HEK293 (cell line): ENCODE measurements around the gene PPM1E.

Source experiments
- CTCF ChIA-PET: fragments of 350-600 bp; formaldehyde crosslinking; extraction: SDS; loops from one replicate; lab custom pipeline; 2021; ENCODE audit warnings: antibody characterized with exemption; lab: Yijun Ruan, JAX
- POLR2A ChIA-PET: fragments of 300-600 bp; formaldehyde crosslinking; extraction: SDS; loops from one replicate; lab custom pipeline; 2020; ENCODE audit warnings: antibody characterized with exemption, inconsistent platforms; lab: Yijun Ruan, JAX
- H3K27ac ChIP-seq: fragments of 200-500 bp; sonication (Bioruptor generic); 2 replicates; pipeline ENCODE4 v1.5.1; 2014; ENCODE audit warnings: low read depth, low read length, control low read depth, inconsistent platforms; ENCODE audit errors: extremely low read depth
- H3K36me3 ChIP-seq, 2 experiments: fragments of 200-500 bp in 1 of 2; sonication (Bioruptor generic) in 1 of 2; 1 replicate in 1 of 2; 2 replicates in 1 of 2; pipeline ENCODE4 v1.5.1; 2014 to 2017; ENCODE audit warnings: inconsistent platforms in 2 of 2, low read length in 2 of 2; ENCODE audit not compliant: control insufficient read depth in 2 of 2, insufficient read depth in 1 of 2
- H3K4me1 ChIP-seq: fragments of 200-500 bp; sonication (Bioruptor generic); 2 replicates; pipeline ENCODE4 v1.5.1; 2014; ENCODE audit warnings: mild to moderate bottlenecking, low read length, inconsistent platforms; ENCODE audit not compliant: control insufficient read depth, insufficient read depth
- H3K4me3 ChIP-seq: 2 replicates; pipeline ENCODE4 v1.5.1; 2011; ENCODE audit warnings: low read depth, mild to moderate bottlenecking, control low read depth, low read length, moderate library complexity
- H3K9me3 ChIP-seq: fragments of 200-500 bp; sonication (Bioruptor generic); 2 replicates; pipeline ENCODE4 v1.5.1; 2014; ENCODE audit warnings: low read depth, low read length, inconsistent platforms; ENCODE audit not compliant: control insufficient read depth, insufficient read depth
- GLIS1 ChIP-seq: fragments of 450-650 bp; formaldehyde crosslinking; IDR thresholded peaks from 2 replicates; pipeline ENCODE4 v1.5.1; 2016; ENCODE audit warnings: missing biosample characterization, missing genetic modification characterization
- HOXC10 ChIP-seq: sonication (generic); formaldehyde crosslinking; IDR thresholded peaks from 2 replicates; pipeline ENCODE4 v1.8.1; 2023; ENCODE audit warnings: mild to moderate bottlenecking, missing genetic modification reagents
- SETDB1 ChIP-seq: IDR thresholded peaks from one replicate; pipeline ENCODE4 v1.6.1; 2017; ENCODE audit warnings: mild to moderate bottlenecking, low read length, moderate library complexity, mixed read lengths; ENCODE audit not compliant: insufficient read length
- TCF7L2 ChIP-seq: IDR thresholded peaks from 2 replicates; pipeline ENCODE4 v1.6.1; 2011; ENCODE audit warnings: low read depth, mild to moderate bottlenecking, inconsistent platforms, low read length, moderate library complexity, borderline replicate concordance
- TRIM28 ChIP-seq: IDR thresholded peaks from 2 replicates; pipeline ENCODE4 v1.6.1; 2011; ENCODE audit warnings: low read length, control low read depth, borderline replicate concordance
- YY1 ChIP-seq: fragments of 450-650 bp; formaldehyde crosslinking; IDR thresholded peaks from 2 replicates; pipeline ENCODE4 v1.5.1; 2018; ENCODE audit warnings: missing biosample characterization, missing genetic modification characterization
- YY2 ChIP-seq: fragments of 450-650 bp; formaldehyde crosslinking; IDR thresholded peaks from 2 replicates; pipeline ENCODE4 v1.5.1; 2016; ENCODE audit warnings: missing biosample characterization, missing genetic modification characterization
- ZBTB48 ChIP-seq: fragments of 450-650 bp; formaldehyde crosslinking; IDR thresholded peaks from 2 replicates; pipeline ENCODE4 v1.5.1; 2016; ENCODE audit warnings: missing biosample characterization, missing genetic modification characterization
- ZNF169 ChIP-seq: fragments of 450-650 bp; formaldehyde crosslinking; IDR thresholded peaks from 2 replicates; pipeline ENCODE4 v1.5.1; 2016; ENCODE audit warnings: missing biosample characterization, missing genetic modification characterization
- ZNF2 ChIP-seq: fragments of 450-650 bp; formaldehyde crosslinking; IDR thresholded peaks from 2 replicates; pipeline ENCODE4 v1.5.1; 2016; ENCODE audit warnings: missing biosample characterization, missing genetic modification characterization
- ZNF223 ChIP-seq: fragments of 450-650 bp; formaldehyde crosslinking; IDR thresholded peaks from 2 replicates; pipeline ENCODE4 v1.5.1; 2016; ENCODE audit warnings: missing biosample characterization, missing genetic modification characterization
- ZNF423 ChIP-seq: fragments of 450-650 bp; formaldehyde crosslinking; IDR thresholded peaks from 2 replicates; pipeline ENCODE4 v1.5.1; 2016; ENCODE audit warnings: missing biosample characterization, missing genetic modification characterization
- ZNF521 ChIP-seq: fragments of 450-650 bp; formaldehyde crosslinking; IDR thresholded peaks from 2 replicates; pipeline ENCODE4 v1.5.1; 2017; ENCODE audit warnings: missing biosample characterization, mild to moderate bottlenecking, missing genetic modification characterization
- ZNF549 ChIP-seq: fragments of 450-650 bp; IDR thresholded peaks from 2 replicates; pipeline ENCODE4 v1.5.1; 2018; ENCODE audit warnings: missing biosample characterization, missing genetic modification characterization, mild to moderate bottlenecking, inconsistent platforms, moderate library complexity
- ZNF555 ChIP-seq: fragments of 450-650 bp; formaldehyde crosslinking; conservative IDR thresholded peaks from 2 replicates; pipeline ENCODE4 v1.5.1; 2017; ENCODE audit warnings: missing biosample characterization, mild to moderate bottlenecking, missing genetic modification characterization, inconsistent platforms
- ZNF561 ChIP-seq: fragments of 450-650 bp; IDR thresholded peaks from 2 replicates; pipeline ENCODE4 v1.5.1; 2018; ENCODE audit warnings: missing biosample characterization, missing genetic modification characterization, borderline replicate concordance
- ZNF571 ChIP-seq: fragments of 450-650 bp; formaldehyde crosslinking; IDR thresholded peaks from 2 replicates; pipeline ENCODE4 v1.5.0; 2017; ENCODE audit warnings: missing biosample characterization, missing genetic modification characterization
- ZNF654 ChIP-seq: fragments of 450-650 bp; formaldehyde crosslinking; IDR thresholded peaks from 2 replicates; pipeline ENCODE4 v1.5.1; 2016; ENCODE audit warnings: low read depth, missing biosample characterization, missing genetic modification characterization
- ZNF658 ChIP-seq: fragments of 450-650 bp; formaldehyde crosslinking; IDR thresholded peaks from 2 replicates; pipeline ENCODE4; 2016; ENCODE audit warnings: missing biosample characterization, missing genetic modification characterization
- ZNF677 ChIP-seq: fragments of 450-650 bp; IDR thresholded peaks from 2 replicates; pipeline ENCODE4 v1.5.0; 2018; ENCODE audit warnings: missing biosample characterization, mild to moderate bottlenecking, missing genetic modification characterization, moderate library complexity
- ZNF768 ChIP-seq: fragments of 450-650 bp; formaldehyde crosslinking; IDR thresholded peaks from 2 replicates; pipeline ENCODE4 v1.5.1; 2018; ENCODE audit warnings: missing biosample characterization, mild to moderate bottlenecking, missing genetic modification characterization
- TF ChIP-seq, protein P1 (sequence below): fragments of 450-650 bp; formaldehyde crosslinking; IDR thresholded peaks from 2 replicates; pipeline ENCODE4 v1.5.1; 2017; ENCODE audit warnings: missing biosample characterization, missing genetic modification characterization
- TF ChIP-seq, protein P2 (sequence below): fragments of 450-650 bp; formaldehyde crosslinking; IDR thresholded peaks from 2 replicates; pipeline ENCODE4 v1.5.1; 2016; ENCODE audit warnings: missing biosample characterization, missing genetic modification characterization
- TF ChIP-seq, protein P3 (sequence below): fragments of 450-650 bp; formaldehyde crosslinking; optimal IDR thresholded peaks from 2 replicates; pipeline ENCODE3; 2016; ENCODE audit warnings: missing biosample characterization, mild to moderate bottlenecking, missing genetic modification characterization
- TF ChIP-seq, protein P4 (sequence below): fragments of 450-650 bp; formaldehyde crosslinking; IDR thresholded peaks from 2 replicates; pipeline ENCODE4 v1.5.1; 2017; ENCODE audit warnings: missing biosample characterization, missing genetic modification characterization

The PPM1E gene

DNA sequence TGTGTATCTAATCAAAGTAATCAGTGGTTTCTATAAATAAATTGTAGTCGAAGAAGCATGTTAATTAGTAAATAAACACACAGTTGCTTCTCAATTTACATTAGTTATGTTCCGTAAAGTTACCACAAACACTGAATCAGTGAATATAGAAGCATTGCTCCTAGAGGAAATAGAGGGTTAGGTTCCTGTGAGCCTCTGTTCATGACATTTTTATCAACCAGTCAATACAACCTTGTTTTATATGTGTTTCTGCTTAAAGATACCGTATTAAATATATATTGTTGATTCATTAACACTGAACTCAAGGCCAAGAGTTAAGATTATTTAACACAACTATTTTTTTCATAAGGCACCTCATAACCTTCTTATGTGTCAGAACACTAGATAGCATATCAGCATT lies 134.3 kb downstream of the PPM1E start:
- H3K9me3 ChIP-seq: no peaks in the 10 kb centered on the region; the same call in 1 of the 2 replicates
- no peak overlapping the region for H3K4me3 ChIP-seq
- POLR2A ChIA-PET: interaction anchor here (0.6 kb wide), 1 partner anchor 151 kb away, joined by 3 read pairs; no protein-coding TSS in a partner anchor
- no peaks in the 10 kb centered on the region for H3K36me3 ChIP-seq
- no peaks in the 10 kb centered on the region for H3K4me1 ChIP-seq
- TF ChIP-seq ZNF555 (peak; percentile 86), ZNF549 (peak; percentile 53; the same call in 1 of the 2 replicates), SETDB1 (peak; percentile 59), TCF7L2 (no peak)
- TF ChIP-seq, protein P1, sequence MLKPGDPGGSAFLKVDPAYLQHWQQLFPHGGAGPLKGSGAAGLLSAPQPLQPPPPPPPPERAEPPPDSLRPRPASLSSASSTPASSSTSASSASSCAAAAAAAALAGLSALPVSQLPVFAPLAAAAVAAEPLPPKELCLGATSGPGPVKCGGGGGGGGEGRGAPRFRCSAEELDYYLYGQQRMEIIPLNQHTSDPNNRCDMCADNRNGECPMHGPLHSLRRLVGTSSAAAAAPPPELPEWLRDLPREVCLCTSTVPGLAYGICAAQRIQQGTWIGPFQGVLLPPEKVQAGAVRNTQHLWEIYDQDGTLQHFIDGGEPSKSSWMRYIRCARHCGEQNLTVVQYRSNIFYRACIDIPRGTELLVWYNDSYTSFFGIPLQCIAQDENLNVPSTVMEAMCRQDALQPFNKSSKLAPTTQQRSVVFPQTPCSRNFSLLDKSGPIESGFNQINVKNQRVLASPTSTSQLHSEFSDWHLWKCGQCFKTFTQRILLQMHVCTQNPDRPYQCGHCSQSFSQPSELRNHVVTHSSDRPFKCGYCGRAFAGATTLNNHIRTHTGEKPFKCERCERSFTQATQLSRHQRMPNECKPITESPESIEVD (tag by site-specific recombination): no peak
- TF ChIP-seq, all 188 proteins: peak for 3
- CTCF ChIA-PET: no interaction called here
- no peak overlapping the region for H3K27ac ChIP-seq

DNA sequence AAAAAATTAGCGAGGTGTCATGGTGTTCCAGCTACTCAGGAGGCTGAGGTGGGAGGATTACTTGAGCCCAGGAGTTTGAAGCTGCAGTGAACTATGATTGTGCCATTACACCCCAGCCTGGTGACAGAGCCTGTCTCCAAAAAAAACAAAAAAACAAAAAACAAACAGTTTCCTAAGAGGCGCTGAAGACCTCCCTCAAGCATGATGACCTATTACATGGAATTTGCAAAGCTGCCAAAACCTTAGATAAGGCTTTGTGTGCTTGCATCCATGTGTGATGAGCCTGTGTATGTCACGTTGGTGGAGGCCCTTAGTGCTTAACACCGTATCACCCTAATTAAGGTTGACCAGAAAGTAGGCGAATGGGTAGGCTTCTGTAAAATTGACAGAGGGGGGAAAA lies 143.5 kb downstream of the PPM1E start:
- H3K27ac ChIP-seq: no peak overlapping the region
- H3K9me3 ChIP-seq: no peaks in the 10 kb centered on the region
- CTCF ChIA-PET: no interaction called here
- no peak for TF ChIP-seq ZBTB48 (tag by site-specific recombination)
- peak; percentile 44; the same call in 1 of the 2 replicates for TF ChIP-seq GLIS1
- H3K36me3 ChIP-seq: no peaks in the 10 kb centered on the region
- POLR2A ChIA-PET: no interaction called here
- H3K4me3 ChIP-seq: no peak overlapping the region
- no peaks in the 10 kb centered on the region for H3K4me1 ChIP-seq

DNA sequence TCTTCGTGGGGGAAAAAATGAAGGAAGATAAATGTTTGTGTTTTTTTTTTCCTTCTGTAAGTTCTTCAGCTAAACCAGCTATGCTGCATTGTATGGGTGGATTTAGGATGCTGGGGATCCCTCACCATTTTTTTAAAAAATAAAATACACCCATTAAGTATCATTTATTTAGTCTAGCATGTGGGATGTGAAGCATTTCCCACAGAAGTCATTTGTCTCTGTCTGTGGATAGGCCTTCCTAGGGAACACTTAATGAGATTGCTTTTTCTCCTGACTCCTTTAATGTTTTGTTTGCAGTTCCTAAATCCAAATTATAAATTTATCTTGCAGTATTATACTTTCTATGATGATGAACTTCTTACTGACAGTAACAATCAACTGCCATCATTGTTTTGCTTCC lies 146.7 kb downstream of the PPM1E start:
- CTCF ChIA-PET: no interaction called here
- Histone ChIP-seq H3K27ac (no peak overlapping the region), H3K4me3 (no peak overlapping the region), H3K9me3 (no peaks in the 10 kb centered on the region; the same call in 1 of the 2 replicates), H3K4me1 (no peaks in the 10 kb centered on the region), H3K36me3 (no peaks in the 10 kb centered on the region)
- POLR2A ChIA-PET: interaction anchor here (0.6 kb wide), 1 partner anchor 357 kb away, joined by 5 read pairs; no protein-coding TSS in a partner anchor
- TF ChIP-seq HOXC10 (CRISPR knock-in tag): no peak
- TF ChIP-seq, protein P2, sequence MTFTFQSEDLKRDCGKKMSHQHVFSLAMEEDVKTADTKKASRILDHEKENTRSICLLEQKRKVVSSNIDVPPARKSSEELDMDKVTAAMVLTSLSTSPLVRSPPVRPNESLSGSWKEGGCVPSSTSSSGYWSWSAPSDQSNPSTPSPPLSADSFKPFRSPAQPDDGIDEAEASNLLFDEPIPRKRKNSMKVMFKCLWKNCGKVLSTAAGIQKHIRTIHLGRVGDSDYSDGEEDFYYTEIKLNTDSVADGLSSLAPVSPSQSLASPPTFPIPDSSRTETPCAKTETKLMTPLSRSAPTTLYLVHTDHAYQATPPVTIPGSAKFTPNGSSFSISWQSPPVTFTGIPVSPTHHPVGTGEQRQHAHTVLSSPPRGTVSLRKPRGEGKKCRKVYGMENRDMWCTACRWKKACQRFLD: no peak
- TF ChIP-seq ZNF768 (tag by site-specific recombination): no peak
- TF ChIP-seq ZNF571 (tag by site-specific recombination): no peak
- TF ChIP-seq ZNF423 (tag by site-specific recombination): no peak
- TF ChIP-seq, protein P3, sequence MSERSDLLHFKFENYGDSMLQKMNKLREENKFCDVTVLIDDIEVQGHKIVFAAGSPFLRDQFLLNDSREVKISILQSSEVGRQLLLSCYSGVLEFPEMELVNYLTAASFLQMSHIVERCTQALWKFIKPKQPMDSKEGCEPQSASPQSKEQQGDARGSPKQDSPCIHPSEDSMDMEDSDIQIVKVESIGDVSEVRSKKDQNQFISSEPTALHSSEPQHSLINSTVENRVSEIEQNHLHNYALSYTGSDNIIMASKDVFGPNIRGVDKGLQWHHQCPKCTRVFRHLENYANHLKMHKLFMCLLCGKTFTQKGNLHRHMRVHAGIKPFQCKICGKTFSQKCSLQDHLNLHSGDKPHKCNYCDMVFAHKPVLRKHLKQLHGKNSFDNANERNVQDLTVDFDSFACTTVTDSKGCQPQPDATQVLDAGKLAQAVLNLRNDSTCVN (tag by site-specific recombination): no peak
- TF ChIP-seq ZNF521 (tag by site-specific recombination): no peak
- no peak for TF ChIP-seq TRIM28
- TF ChIP-seq ZNF654: no peak
- no peak for TF ChIP-seq YY1 (tag by site-specific recombination)
- TF ChIP-seq ZNF561: no peak
- no peak for TF ChIP-seq GLIS1
- TF ChIP-seq ZNF549: no peak
- no peak for TF ChIP-seq ZNF169 (tag by site-specific recombination)
- no peak for TF ChIP-seq ZNF2
- TF ChIP-seq, protein P4, sequence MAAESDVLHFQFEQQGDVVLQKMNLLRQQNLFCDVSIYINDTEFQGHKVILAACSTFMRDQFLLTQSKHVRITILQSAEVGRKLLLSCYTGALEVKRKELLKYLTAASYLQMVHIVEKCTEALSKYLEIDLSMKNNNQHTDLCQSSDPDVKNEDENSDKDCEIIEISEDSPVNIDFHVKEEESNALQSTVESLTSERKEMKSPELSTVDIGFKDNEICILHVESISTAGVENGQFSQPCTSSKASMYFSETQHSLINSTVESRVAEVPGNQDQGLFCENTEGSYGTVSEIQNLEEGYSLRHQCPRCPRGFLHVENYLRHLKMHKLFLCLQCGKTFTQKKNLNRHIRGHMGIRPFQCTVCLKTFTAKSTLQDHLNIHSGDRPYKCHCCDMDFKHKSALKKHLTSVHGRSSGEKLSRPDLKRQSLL (tag by site-specific recombination): no peak
- TF ChIP-seq YY2 (tag by site-specific recombination): no peak
- TF ChIP-seq ZNF658 (tag by site-specific recombination): no peak
- no peak for TF ChIP-seq ZNF223 (tag by site-specific recombination)
- no peak for TF ChIP-seq ZNF677
- TF ChIP-seq, all 188 proteins: peak for 0
